SH-SY5Y (cell line): ENCODE results near the gene ENAM.

Experiments used
- GATA2 ChIP-seq: IDR thresholded peaks from 2 replicates; pipeline ENCODE4 v1.6.1; 2011; ENCODE audit warnings: mild to moderate bottlenecking, low read depth, low read length
- GATA3 ChIP-seq: IDR thresholded peaks from 2 replicates; pipeline ENCODE4 v1.6.1; 2011; ENCODE audit warnings: low read depth, mild to moderate bottlenecking, low read length, moderate library complexity

GRCh38 chr4:70678383-70678999, 49.9 kb downstream of the ENAM start:
- TF ChIP-seq GATA2 = no peak
- no peak for TF ChIP-seq GATA3
